ENCODE results near the gene PODXL. TPM values are rescaled to one million over a fixed set of nuclear protein-coding genes. Genes with fewer than 3 reads are reported as not detected.

The PODXL gene
- total and polyA plus RNA-seq, 2 of the 8 experiments (the other 6 are each of a cell fraction or from before 2014, with no cell fraction given) = 638 to 925 TPM

GRCh38 chr7:131546583-131547141 is 9.8 kb downstream of the PODXL start (continued):
- no peak; the same call in 1 of the 2 replicates for TF ChIP-seq PHF8 (conservative IDR thresholded peaks at IDR 0.05; ENCODE audit: low read depth, low read length)
- no peak for TF ChIP-seq ATF2 (IDR thresholded peaks at IDR 0.05; ENCODE audit: low read length)
- no peak for TF ChIP-seq TEAD4 (IDR thresholded peaks at IDR 0.05; ENCODE audit: low read depth, low read length)
- 0 out of 2 replicates have a peak, but pooled peaks have one; percentile 14 for TF ChIP-seq SP1 (IDR thresholded peaks at IDR 0.05; ENCODE audit: low read depth, low read length)
- TF ChIP-seq E2F6 (IDR thresholded peaks at IDR 0.05) = no peak
- peak; percentile 10 for TF ChIP-seq TAF7 (optimal IDR thresholded peaks at IDR 0.05; ENCODE audit: borderline replicate concordance, low read depth, low read length)
- TF ChIP-seq FOSL1 (IDR thresholded peaks at IDR 0.05; ENCODE audit: insufficient read depth, low read depth, low read length) = no peak
- TF ChIP-seq NANOG (IDR thresholded peaks at IDR 0.05; ENCODE audit: insufficient read depth, low read depth, low read length, poor library complexity, severe bottlenecking) = peak; percentile 9
- 0 out of 2 replicates have a peak, but pooled peaks have one; percentile 31 for TF ChIP-seq CHD2 (IDR thresholded peaks at IDR 0.05; ENCODE audit: low read length)
- peak; percentile 60 for TF ChIP-seq ASH2L (IDR thresholded peaks at IDR 0.05; ENCODE audit: low read length)
- peak; percentile 47; the same call in 1 of the 2 replicates for TF ChIP-seq YY1 (IDR thresholded peaks at IDR 0.05; ENCODE audit: low read depth, low read length)
- no peak; the same call in 1 of the 2 replicates for TF ChIP-seq POLR2AphosphoS5 (IDR thresholded peaks at IDR 0.05; ENCODE audit: low read depth, low read length)
- TF ChIP-seq CEBPB (IDR thresholded peaks at IDR 0.05; ENCODE audit: low read depth, low read length) = no peak
- peak; percentile 35; the same call in 1 of the 2 replicates for TF ChIP-seq CREB1 (IDR thresholded peaks at IDR 0.05)
- TF ChIP-seq RFX5 (IDR thresholded peaks at IDR 0.05; ENCODE audit: borderline replicate concordance, low read depth, low read length) = no peak
- TF ChIP-seq TBP (IDR thresholded peaks at IDR 0.05; ENCODE audit: low read depth, low read length) = 0 out of 2 replicates have a peak, but pooled peaks have one; percentile 27
- TF ChIP-seq RAD21 (IDR thresholded peaks at IDR 0.05 in 1 of 2, conservative IDR thresholded peaks at IDR 0.05 in 1 of 2; ENCODE audit: low read depth in 2 of 2, low read length in 2 of 2) = peak; percentile 73 to 79
- TF ChIP-seq SIN3A (conservative IDR thresholded peaks at IDR 0.05 in 1 of 2, IDR thresholded peaks at IDR 0.05 in 1 of 2; ENCODE audit: low read depth in 1 of 2, low read length in 2 of 2) = peak; percentile 32 to 63; a peak in 2 of 4 replicates
- TF ChIP-seq JUND (IDR thresholded peaks at IDR 0.05; ENCODE audit: low read length) = no peak
- TF ChIP-seq POU5F1 (IDR thresholded peaks at IDR 0.05; ENCODE audit: low read depth, low read length) = no peak
- TF ChIP-seq HDAC6 (IDR thresholded peaks at IDR 0.05; ENCODE audit: low read depth, low read length) = no peak
- TF ChIP-seq MAFK (IDR thresholded peaks at IDR 0.05; ENCODE audit: low read depth, low read length) = no peak

All from H1 (cell line).